ENCODE measurements around the gene RAP1GDS1.
"Not testable (repeated sequence)": the region's sequence is repeated elsewhere in the genome, so short reads cannot be mapped to it uniquely, and the experiment has no call there.

Gene RAP1GDS1

DNA sequence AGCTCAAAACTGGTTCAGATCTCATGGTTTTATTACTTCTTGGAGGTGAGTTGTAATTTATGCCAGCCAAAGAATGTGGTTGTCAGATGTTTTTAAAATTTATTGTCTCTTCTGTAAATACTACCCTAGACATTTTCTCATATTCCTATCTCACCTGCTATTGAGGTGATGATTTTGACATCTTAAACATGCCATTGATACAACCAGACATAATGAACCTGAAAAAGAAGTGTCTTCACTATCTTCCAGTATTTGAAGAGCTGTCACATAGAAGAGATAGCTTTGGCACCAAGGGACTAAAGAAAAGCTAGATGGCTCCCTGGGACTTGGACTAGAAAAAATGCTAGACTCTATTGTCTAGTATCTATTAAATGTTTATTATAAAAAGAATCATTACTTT, 155.7 kb downstream of the RAP1GDS1 start:
- Histone ChIP-seq H3K36me3 (ENCODE audit: control insufficient read depth in 2 of 2, insufficient read depth in 1 of 2, low read length in 2 of 2) (peaks cover 0 to 7% of the 10 kb centered on the region in 2 experiments; a peak in 1 of 3 replicates), H3K27ac (ENCODE audit: extremely low read depth, low read depth, low read length) (no peak overlapping the region), H3K4me3 (ENCODE audit: low read depth, low read length) (no peak overlapping the region), H3K9me3 (ENCODE audit: control insufficient read depth, insufficient read depth, low read depth, low read length) (no peaks in the 10 kb centered on the region), H3K4me1 (ENCODE audit: control insufficient read depth, insufficient read depth, low read length) (no peaks in the 10 kb centered on the region)
- CTCF ChIA-PET, result no interaction called here
- TF ChIP-seq, protein P1, sequence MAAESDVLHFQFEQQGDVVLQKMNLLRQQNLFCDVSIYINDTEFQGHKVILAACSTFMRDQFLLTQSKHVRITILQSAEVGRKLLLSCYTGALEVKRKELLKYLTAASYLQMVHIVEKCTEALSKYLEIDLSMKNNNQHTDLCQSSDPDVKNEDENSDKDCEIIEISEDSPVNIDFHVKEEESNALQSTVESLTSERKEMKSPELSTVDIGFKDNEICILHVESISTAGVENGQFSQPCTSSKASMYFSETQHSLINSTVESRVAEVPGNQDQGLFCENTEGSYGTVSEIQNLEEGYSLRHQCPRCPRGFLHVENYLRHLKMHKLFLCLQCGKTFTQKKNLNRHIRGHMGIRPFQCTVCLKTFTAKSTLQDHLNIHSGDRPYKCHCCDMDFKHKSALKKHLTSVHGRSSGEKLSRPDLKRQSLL (tag by site-specific recombination; IDR thresholded peaks at IDR 0.05), result no peak
- TF ChIP-seq FEZF1 (tag by site-specific recombination; IDR thresholded peaks at IDR 0.05) (no peak), ZNF138 (tag by site-specific recombination; IDR thresholded peaks at IDR 0.05; ENCODE audit: borderline replicate concordance) (no peak)
- POLR2A ChIA-PET, result no interaction called here

DNA sequence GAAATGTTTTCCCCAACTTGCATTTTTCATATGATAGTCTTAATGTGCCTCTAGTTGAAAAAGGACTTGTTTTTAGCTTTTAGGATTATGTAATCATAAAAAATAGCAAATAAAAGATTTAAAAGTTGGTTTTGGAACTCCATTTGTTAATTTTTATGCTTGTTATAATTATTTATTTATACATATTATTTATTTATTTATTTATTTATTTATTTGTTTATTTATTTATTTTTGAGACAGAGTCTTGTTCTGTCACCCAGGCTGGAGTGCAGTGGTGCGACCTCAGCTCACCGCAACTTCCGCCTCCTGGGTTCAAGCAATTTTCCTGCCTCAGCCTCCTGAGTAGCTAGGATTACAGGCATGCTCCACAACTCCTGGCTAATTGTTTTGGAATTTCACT, 159.0 kb downstream of the RAP1GDS1 start:
- H3K4me1 ChIP-seq (ENCODE audit: control insufficient read depth, insufficient read depth, low read length); CTCF ChIA-PET; POLR2A ChIA-PET; H3K27ac ChIP-seq (ENCODE audit: extremely low read depth, low read depth, low read length); H3K4me3 ChIP-seq (ENCODE audit: low read depth, low read length); H3K9me3 ChIP-seq (ENCODE audit: control insufficient read depth, insufficient read depth, low read depth, low read length): not testable (repeated sequence)
- TF ChIP-seq ZNF555 (tag by site-specific recombination; conservative IDR thresholded peaks at IDR 0.05) (peak; percentile 34; the same call in 1 of the 2 replicates), ZNF426 (tag by site-specific recombination; IDR thresholded peaks at IDR 0.05) (peak; percentile 46), ZNF140 (tag by site-specific recombination; IDR thresholded peaks at IDR 0.05) (peak; percentile 16; the same call in 1 of the 2 replicates), ZBTB8A (tag by site-specific recombination; IDR thresholded peaks at IDR 0.05) (0 out of 2 replicates have a peak, but pooled peaks have one; percentile 22), ZNF623 (tag by site-specific recombination; IDR thresholded peaks at IDR 0.05) (peak; percentile 29; the same call in 1 of the 2 replicates), ZNF394 (tag by site-specific recombination; IDR thresholded peaks at IDR 0.05; ENCODE audit: borderline replicate concordance) (peak; percentile 72; the same call in 1 of the 2 replicates)
- TF ChIP-seq, protein P2, sequence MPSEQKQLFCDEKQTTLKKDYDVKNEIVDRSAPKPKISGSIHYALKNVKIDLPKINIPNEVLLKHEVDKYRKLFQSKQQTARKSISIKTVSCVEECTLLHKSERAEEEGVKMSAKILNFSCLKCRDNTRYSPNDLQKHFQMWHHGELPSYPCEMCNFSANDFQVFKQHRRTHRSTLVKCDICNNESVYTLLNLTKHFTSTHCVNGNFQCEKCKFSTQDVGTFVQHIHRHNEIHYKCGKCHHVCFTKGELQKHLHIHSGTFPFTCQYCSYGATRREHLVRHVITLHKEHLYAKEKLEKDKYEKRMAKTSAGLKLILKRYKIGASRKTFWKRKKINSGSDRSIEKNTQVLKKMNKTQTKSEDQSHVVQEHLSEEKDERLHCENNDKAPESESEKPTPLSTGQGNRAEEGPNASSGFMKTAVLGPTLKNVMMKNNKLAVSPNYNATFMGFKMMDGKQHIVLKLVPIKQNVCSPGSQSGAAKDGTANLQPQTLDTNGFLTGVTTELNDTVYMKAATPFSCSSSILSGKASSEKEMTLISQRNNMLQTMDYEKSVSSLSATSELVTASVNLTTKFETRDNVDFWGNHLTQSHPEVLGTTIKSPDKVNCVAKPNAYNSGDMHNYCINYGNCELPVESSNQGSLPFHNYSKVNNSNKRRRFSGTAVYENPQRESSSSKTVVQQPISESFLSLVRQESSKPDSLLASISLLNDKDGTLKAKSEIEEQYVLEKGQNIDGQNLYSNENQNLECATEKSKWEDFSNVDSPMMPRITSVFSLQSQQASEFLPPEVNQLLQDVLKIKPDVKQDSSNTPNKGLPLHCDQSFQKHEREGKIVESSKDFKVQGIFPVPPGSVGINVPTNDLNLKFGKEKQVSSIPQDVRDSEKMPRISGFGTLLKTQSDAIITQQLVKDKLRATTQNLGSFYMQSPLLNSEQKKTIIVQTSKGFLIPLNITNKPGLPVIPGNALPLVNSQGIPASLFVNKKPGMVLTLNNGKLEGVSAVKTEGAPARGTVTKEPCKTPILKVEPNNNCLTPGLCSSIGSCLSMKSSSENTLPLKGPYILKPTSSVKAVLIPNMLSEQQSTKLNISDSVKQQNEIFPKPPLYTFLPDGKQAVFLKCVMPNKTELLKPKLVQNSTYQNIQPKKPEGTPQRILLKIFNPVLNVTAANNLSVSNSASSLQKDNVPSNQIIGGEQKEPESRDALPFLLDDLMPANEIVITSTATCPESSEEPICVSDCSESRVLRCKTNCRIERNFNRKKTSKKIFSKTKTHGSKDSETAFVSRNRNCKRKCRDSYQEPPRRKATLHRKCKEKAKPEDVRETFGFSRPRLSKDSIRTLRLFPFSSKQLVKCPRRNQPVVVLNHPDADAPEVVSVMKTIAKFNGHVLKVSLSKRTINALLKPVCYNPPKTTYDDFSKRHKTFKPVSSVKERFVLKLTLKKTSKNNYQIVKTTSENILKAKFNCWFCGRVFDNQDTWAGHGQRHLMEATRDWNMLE (tag by site-specific recombination; conservative IDR thresholded peaks at IDR 0.05; ENCODE audit: low read depth), result peak; percentile 58; the same call in 1 of the 2 replicates
- TF ChIP-seq, protein P3, sequence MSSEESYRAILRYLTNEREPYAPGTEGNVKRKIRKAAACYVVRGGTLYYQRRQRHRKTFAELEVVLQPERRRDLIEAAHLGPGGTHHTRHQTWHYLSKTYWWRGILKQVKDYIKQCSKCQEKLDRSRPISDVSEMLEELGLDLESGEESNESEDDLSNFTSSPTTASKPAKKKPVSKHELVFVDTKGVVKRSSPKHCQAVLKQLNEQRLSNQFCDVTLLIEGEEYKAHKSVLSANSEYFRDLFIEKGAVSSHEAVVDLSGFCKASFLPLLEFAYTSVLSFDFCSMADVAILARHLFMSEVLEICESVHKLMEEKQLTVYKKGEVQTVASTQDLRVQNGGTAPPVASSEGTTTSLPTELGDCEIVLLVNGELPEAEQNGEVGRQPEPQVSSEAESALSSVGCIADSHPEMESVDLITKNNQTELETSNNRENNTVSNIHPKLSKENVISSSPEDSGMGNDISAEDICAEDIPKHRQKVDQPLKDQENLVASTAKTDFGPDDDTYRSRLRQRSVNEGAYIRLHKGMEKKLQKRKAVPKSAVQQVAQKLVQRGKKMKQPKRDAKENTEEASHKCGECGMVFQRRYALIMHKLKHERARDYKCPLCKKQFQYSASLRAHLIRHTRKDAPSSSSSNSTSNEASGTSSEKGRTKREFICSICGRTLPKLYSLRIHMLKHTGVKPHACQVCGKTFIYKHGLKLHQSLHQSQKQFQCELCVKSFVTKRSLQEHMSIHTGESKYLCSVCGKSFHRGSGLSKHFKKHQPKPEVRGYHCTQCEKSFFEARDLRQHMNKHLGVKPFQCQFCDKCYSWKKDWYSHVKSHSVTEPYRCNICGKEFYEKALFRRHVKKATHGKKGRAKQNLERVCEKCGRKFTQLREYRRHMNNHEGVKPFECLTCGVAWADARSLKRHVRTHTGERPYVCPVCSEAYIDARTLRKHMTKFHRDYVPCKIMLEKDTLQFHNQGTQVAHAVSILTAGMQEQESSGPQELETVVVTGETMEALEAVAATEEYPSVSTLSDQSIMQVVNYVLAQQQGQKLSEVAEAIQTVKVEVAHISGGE (tag by site-specific recombination; conservative IDR thresholded peaks at IDR 0.05; ENCODE audit: low read depth), result peak; percentile 53
- peaks cover 0 to 15% of the 10 kb centered on the region in 2 experiments; a peak in 1 of 3 replicates for H3K36me3 ChIP-seq (ENCODE audit: control insufficient read depth in 2 of 2, insufficient read depth in 1 of 2, low read length in 2 of 2)
